Islet precursor cell (in vitro differentiated cells): Measurements from ENCODE around the gene OR52K1.
"Not testable (repeated sequence)": the region's sequence is repeated elsewhere in the genome, so short reads cannot be mapped to it uniquely, and the experiment has no call there.

Experiments used
- DNase-seq: peaks from one replicate; pipeline ENCODE4 v3.0.0-alpha.2; 2018

OR52K1 gene

GRCh38 chr11:4491878-4492606 lies 9.6 kb downstream of the OR52K1 start:
- DNase-seq = no peak

- DNase-seq = no peak
Observed at GRCh38 chr11:4493480-4493818, 11.0 kb downstream of the OR52K1 start.

GRCh38 chr11:4495487-4495886 lies 13.0 kb downstream of the OR52K1 start:
- DNase-seq = no peak

GRCh38 chr11:4495986-4496385 lies 13.5 kb downstream of the OR52K1 start:
- no peak for DNase-seq

- no peak for DNase-seq
Observed at GRCh38 chr11:4496557-4497248, 14.3 kb downstream of the OR52K1 start.

GRCh38 chr11:4508886-4509285 lies 26.4 kb downstream of the OR52K1 start:
- no peak for DNase-seq

- DNase-seq = no peak
Observed at GRCh38 chr11:4511282-4512245, 29.1 kb downstream of the OR52K1 start.

GRCh38 chr11:4514196-4514595 lies 31.8 kb downstream of the OR52K1 start:
- DNase-seq = no peak

- no peak for DNase-seq
Observed at GRCh38 chr11:4522339-4522738, 39.9 kb downstream of the OR52K1 start.

GRCh38 chr11:4522752-4523151 lies 40.3 kb downstream of the OR52K1 start:
- no peak for DNase-seq

- DNase-seq = no peak
Observed at GRCh38 chr11:4523666-4524065, 41.2 kb downstream of the OR52K1 start.

- no peak for DNase-seq
Observed at GRCh38 chr11:4527926-4528325, 45.5 kb downstream of the OR52K1 start.

- DNase-seq = not testable (repeated sequence)
Observed at GRCh38 chr11:4531686-4532085, 49.2 kb downstream of the OR52K1 start.

GRCh38 chr11:4539603-4540219 lies 57.3 kb downstream of the OR52K1 start:
- peak; percentile 64 for DNase-seq

GRCh38 chr11:4541071-4541470 lies 58.6 kb downstream of the OR52K1 start:
- no peak for DNase-seq
